A673 (cell line): ENCODE data around the gene MGMT. TPM values are rescaled to one million over a fixed set of nuclear protein-coding genes. Genes with fewer than 3 reads are reported as not detected.

ENCODE experiments used
- BruUV-seq: library from RNA; stranded (reverse); fragments of 400-500 nt; replicated peaks from 2 replicates; lab custom pipeline; 2021; lab: Mats Ljungman, UMichigan
- CTCF ChIA-PET: fragments of 300-600 bp; sonication (Branson Sonifier 250); formaldehyde crosslinking; loops from one replicate; lab custom pipeline; 2022; ENCODE audit warnings: antibody characterized with exemption; lab: Charles Lee
- POLR2A ChIA-PET: fragments of 300-600 bp; sonication (Branson Sonifier 250); formaldehyde crosslinking; loops from one replicate; lab custom pipeline; 2022; ENCODE audit warnings: antibody characterized with exemption; ENCODE audit not compliant: low non-redundant PET; lab: Charles Lee
- DNase-seq: peaks from one replicate; pipeline ENCODE4 v3.0.0-alpha.2; 2015; ENCODE audit warnings: low spot score
- H3K27ac ChIP-seq: fragments of 200-600 bp; sonication (generic); 2 replicates; pipeline ENCODE4 v1.5.1; 2016; ENCODE audit warnings: mixed run types, low read depth, mild to moderate bottlenecking, mixed read lengths, antibody characterized with exemption, low read length; ENCODE audit not compliant: poor library complexity, severe bottlenecking
- H3K27me3 ChIP-seq: fragments of 200-600 bp; sonication (generic); replicated peaks from 2 replicates; pipeline ENCODE4 v1.6.1; 2017; ENCODE audit warnings: mixed run types, low read depth, mild to moderate bottlenecking, mixed read lengths, antibody characterized with exemption, low read length; ENCODE audit not compliant: insufficient read depth, poor library complexity
- H3K36me3 ChIP-seq: fragments of 200-600 bp; sonication (generic); 2 replicates; pipeline ENCODE4 v1.6.1; 2016; ENCODE audit warnings: mixed run types, mild to moderate bottlenecking, mixed read lengths, antibody characterized with exemption, low read length; ENCODE audit not compliant: insufficient read depth, poor library complexity, severe bottlenecking
- H3K4me1 ChIP-seq: fragments of 200-600 bp; sonication (generic); 2 replicates; pipeline ENCODE4 v1.6.1; 2017; ENCODE audit warnings: mixed run types, mild to moderate bottlenecking, mixed read lengths, antibody characterized with exemption, low read length; ENCODE audit not compliant: insufficient read depth, poor library complexity, severe bottlenecking
- H3K4me3 ChIP-seq: fragments of 200-600 bp; sonication (generic); 2 replicates; pipeline ENCODE4 v1.5.1; 2016; ENCODE audit warnings: low read depth, mixed run types, mild to moderate bottlenecking, mixed read lengths, low read length; ENCODE audit not compliant: poor library complexity, severe bottlenecking
- H3K9me3 ChIP-seq: fragments of 200-600 bp; sonication (generic); 2 replicates; pipeline ENCODE4 v1.6.1; 2016; ENCODE audit warnings: mixed run types, low read depth, mild to moderate bottlenecking, mixed read lengths, antibody characterized with exemption, low read length; ENCODE audit not compliant: poor library complexity, severe bottlenecking
- CTCF ChIP-seq: fragments of 300-800, 200-600 bp; sonication (generic); conservative IDR thresholded peaks from 2 replicates; pipeline ENCODE4 v1.5.1; 2017; ENCODE audit warnings: low read depth, mild to moderate bottlenecking, antibody characterized with exemption, low read length, moderate library complexity, mixed read lengths
- EZH2 ChIP-seq: fragments of 200-600 bp; sonication (generic); IDR thresholded peaks from 2 replicates; pipeline ENCODE4 v1.6.1; 2017; ENCODE audit warnings: borderline replicate concordance, low read depth, mild to moderate bottlenecking, mixed read lengths, antibody characterized with exemption, low read length; ENCODE audit not compliant: poor library complexity, severe bottlenecking
- intact Hi-C: fragments of 100-400 bp; cut with micrococcal nuclease; formaldehyde crosslinking; loops from one replicate; pipeline ENCODE4 v1.10.0; 2022; ENCODE audit not compliant: unreplicated experiment
- total RNA-seq: library from RNA; stranded (reverse); gene quantifications from 2 replicates; pipeline ENCODE4 v1.2.3, GENCODE V29; 2021

The MGMT gene
- total RNA-seq, 1 experiment from 2014 or later: 19.5 TPM

GRCh38 chr10:129696636-129697035, 229.6 kb downstream of the MGMT start:
- no peak overlapping the region for H3K27ac ChIP-seq
- POLR2A ChIA-PET: no interaction called here
- no peaks in the 10 kb centered on the region for H3K27me3 ChIP-seq
- no TSS peak for BruUV-seq
- no peak overlapping the region for H3K4me3 ChIP-seq
- DNase-seq: no peak
- no peak for TF ChIP-seq EZH2
- TF ChIP-seq CTCF: no peak
- CTCF ChIA-PET: no interaction called here
- H3K36me3 ChIP-seq: no peaks in the 10 kb centered on the region
- H3K4me1 ChIP-seq: peaks cover 7% of the 10 kb centered on the region
- H3K9me3 ChIP-seq: no peaks in the 10 kb centered on the region
- intact Hi-C loops: no loop called here

- Histone ChIP-seq H3K4me1 (peaks cover 7% of the 10 kb centered on the region), H3K4me3 (no peak overlapping the region), H3K36me3 (no peaks in the 10 kb centered on the region), H3K9me3 (no peaks in the 10 kb centered on the region), H3K27me3 (no peaks in the 10 kb centered on the region), H3K27ac (no peak overlapping the region)
- TF ChIP-seq CTCF: no peak
- TF ChIP-seq EZH2: no peak
- ChIA-PET CTCF (no interaction called here), POLR2A (no interaction called here)
- intact Hi-C loops: no loop called here
- no peak for DNase-seq
- no TSS peak for BruUV-seq
Observed at GRCh38 chr10:129697463-129698247, 230.6 kb downstream of the MGMT start.

GRCh38 chr10:129699722-129700340, 232.8 kb downstream of the MGMT start:
- Histone ChIP-seq H3K4me3 (no peak overlapping the region), H3K4me1 (peaks cover 16% of the 10 kb centered on the region), H3K27me3 (no peaks in the 10 kb centered on the region), H3K36me3 (no peaks in the 10 kb centered on the region), H3K9me3 (no peaks in the 10 kb centered on the region), H3K27ac (no peak overlapping the region)
- no TSS peak for BruUV-seq
- ChIA-PET POLR2A (no interaction called here), CTCF (no interaction called here)
- no peak for DNase-seq
- intact Hi-C loops: no loop called here
- TF ChIP-seq EZH2: no peak

- H3K4me1 ChIP-seq: peaks cover 16% of the 10 kb centered on the region
- no peak for DNase-seq
- CTCF ChIA-PET: no interaction called here
- H3K27ac ChIP-seq: no peak overlapping the region
- POLR2A ChIA-PET: no interaction called here
- H3K4me3 ChIP-seq: no peak overlapping the region
- no peak for TF ChIP-seq EZH2
- no peak for TF ChIP-seq CTCF
- intact Hi-C loops: no loop called here
- H3K9me3 ChIP-seq: no peaks in the 10 kb centered on the region
- no peaks in the 10 kb centered on the region for H3K36me3 ChIP-seq
- BruUV-seq: no TSS peak
- H3K27me3 ChIP-seq: no peaks in the 10 kb centered on the region
Observed at GRCh38 chr10:129702605-129703004, 235.6 kb downstream of the MGMT start.
